ENCODE measurements around the gene TIGD1.

Gene TIGD1

DNA sequence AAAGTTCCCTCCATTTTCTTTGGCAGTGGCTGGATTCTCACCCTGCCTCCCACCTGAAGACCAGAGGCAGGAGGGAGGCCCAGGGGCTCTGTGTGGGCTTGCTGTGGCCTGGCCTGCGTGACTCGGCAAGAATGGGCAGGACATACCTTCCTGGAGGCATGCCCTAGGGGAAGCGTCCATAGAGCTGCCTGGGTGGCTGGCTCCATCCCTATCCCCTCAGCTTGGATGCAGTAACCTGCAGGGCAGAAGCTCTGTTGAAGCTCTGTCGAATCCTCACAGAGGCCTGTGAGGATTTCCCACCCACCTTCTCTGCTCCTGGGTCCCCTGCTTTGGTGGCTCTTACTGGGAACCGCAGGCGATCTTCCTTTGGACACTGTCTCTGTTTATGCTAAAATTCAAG lies 31.5 kb downstream of the TIGD1 start:
- DNase-seq (ENCODE audit: low read depth) = no peak
- no peak overlapping the region for H3K4me3 ChIP-seq (ENCODE audit: low read depth, low read length)
- TF ChIP-seq, protein P1, sequence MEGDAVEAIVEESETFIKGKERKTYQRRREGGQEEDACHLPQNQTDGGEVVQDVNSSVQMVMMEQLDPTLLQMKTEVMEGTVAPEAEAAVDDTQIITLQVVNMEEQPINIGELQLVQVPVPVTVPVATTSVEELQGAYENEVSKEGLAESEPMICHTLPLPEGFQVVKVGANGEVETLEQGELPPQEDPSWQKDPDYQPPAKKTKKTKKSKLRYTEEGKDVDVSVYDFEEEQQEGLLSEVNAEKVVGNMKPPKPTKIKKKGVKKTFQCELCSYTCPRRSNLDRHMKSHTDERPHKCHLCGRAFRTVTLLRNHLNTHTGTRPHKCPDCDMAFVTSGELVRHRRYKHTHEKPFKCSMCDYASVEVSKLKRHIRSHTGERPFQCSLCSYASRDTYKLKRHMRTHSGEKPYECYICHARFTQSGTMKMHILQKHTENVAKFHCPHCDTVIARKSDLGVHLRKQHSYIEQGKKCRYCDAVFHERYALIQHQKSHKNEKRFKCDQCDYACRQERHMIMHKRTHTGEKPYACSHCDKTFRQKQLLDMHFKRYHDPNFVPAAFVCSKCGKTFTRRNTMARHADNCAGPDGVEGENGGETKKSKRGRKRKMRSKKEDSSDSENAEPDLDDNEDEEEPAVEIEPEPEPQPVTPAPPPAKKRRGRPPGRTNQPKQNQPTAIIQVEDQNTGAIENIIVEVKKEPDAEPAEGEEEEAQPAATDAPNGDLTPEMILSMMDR (IDR thresholded peaks at IDR 0.05; ENCODE audit: low read depth, low read length) = no peak
- TF ChIP-seq, protein P2, sequence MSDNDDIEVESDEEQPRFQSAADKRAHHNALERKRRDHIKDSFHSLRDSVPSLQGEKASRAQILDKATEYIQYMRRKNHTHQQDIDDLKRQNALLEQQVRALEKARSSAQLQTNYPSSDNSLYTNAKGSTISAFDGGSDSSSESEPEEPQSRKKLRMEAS (IDR thresholded peaks at IDR 0.05; ENCODE audit: low read depth, low read length) = no peak
- TF ChIP-seq MYC (IDR thresholded peaks at IDR 0.05; ENCODE audit: low read depth, low read length) (no peak), POLR2A (IDR thresholded peaks at IDR 0.05; ENCODE audit: extremely low read depth, insufficient read length) (no peak)

DNA sequence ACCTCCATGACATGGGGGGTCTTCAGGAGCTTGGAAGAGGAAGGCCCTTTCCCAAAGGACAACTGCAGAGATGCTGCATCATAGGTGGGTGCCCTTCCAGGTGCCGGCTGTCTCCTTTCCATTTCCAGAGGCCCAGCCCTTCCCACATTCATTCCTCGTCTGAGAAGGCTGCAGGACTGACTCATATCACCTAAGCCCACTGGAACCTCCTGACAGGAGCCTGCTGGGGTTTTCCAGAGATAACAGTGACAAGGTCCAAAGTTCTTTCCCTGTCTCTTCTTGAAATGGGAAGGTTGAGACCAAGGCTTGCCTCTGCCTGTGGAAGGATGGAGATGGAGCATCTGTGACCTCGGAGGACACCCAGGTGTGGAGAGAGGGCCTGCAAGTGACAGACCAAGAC lies 33.8 kb downstream of the TIGD1 start:
- TF ChIP-seq, protein P1 (IDR thresholded peaks at IDR 0.05; ENCODE audit: low read depth, low read length) = no peak
- TF ChIP-seq, protein P2 (IDR thresholded peaks at IDR 0.05; ENCODE audit: low read depth, low read length) = no peak
- TF ChIP-seq POLR2A (IDR thresholded peaks at IDR 0.05; ENCODE audit: extremely low read depth, insufficient read length) (no peak), MYC (IDR thresholded peaks at IDR 0.05; ENCODE audit: low read depth, low read length) (no peak)
- no peak for DNase-seq (ENCODE audit: low read depth)
- H3K4me3 ChIP-seq (ENCODE audit: low read depth, low read length) = no peak overlapping the region

DNA sequence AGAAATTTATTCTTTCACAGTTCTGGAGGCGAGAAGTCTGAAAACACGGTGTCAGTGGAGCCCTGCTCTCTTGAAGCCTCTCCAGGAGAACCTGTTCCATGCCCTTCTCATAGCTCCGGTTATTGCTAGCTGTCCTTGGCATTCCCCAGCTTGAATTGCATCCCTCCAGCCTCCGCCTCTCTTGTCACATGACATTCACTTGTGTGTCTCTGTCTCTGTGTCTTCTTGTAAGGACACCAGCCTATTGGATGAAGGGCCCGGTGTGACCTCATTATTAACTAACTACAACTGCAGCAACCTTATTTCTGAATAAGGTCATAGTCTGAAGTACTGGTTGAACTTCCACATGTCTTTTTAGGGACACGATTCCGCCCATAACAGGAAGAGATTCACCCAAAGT lies 34.7 kb downstream of the TIGD1 start:
- no peak overlapping the region for H3K4me3 ChIP-seq (ENCODE audit: low read depth, low read length)
- DNase-seq (ENCODE audit: low read depth) = no peak
- no peak for TF ChIP-seq MYC (IDR thresholded peaks at IDR 0.05; ENCODE audit: low read depth, low read length)
- TF ChIP-seq, protein P2 (IDR thresholded peaks at IDR 0.05; ENCODE audit: low read depth, low read length) = no peak

DNA sequence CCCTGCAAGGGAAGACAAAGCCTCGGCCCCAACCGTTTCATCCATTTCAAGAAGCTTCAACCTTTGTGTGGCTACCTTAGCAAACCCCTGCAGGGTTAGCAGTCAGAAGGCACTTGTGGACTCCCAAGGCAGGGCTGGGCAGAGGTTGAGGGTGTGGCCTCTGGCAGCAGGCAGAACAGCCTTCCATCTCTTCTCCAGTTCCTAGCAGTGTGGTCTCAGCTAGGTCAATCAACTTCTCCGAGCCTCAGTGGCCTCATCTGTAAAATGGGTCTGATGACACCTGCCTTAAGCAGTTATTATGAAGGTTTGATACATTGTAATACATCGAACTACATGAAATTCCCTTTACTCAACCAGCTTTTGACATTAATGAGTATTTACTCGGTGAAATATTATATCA lies 37.0 kb downstream of the TIGD1 start:
- no peak for DNase-seq (ENCODE audit: low read depth)
- no peak overlapping the region for H3K4me3 ChIP-seq (ENCODE audit: low read depth, low read length)
- TF ChIP-seq, protein P2 (IDR thresholded peaks at IDR 0.05; ENCODE audit: low read depth, low read length) = no peak
- no peak for TF ChIP-seq POLR2A (IDR thresholded peaks at IDR 0.05; ENCODE audit: extremely low read depth, insufficient read length)
- TF ChIP-seq MYC (IDR thresholded peaks at IDR 0.05; ENCODE audit: low read depth, low read length) = no peak

DNA sequence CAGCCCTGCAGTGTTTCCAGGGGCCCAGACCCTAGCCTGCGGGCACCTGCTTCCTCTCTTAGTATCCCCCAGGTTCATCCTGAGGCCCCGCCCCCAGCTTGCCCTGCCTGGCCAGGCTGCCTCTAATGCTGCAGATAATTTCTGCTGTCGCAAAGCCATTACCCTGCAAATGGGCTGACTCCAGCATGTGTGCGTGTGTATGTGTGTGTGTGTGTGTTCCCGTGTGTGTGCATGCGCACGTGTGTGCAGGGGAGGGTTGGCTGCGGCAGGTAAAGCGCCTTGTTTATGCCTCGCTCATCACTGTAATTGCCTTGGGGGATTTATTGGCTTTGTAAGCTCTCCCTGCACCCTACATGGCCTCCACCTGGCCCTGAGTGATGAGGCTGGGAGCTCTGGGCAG lies 37.8 kb downstream of the TIGD1 start:
- no peak for DNase-seq (ENCODE audit: low read depth)
- TF ChIP-seq, protein P2 (IDR thresholded peaks at IDR 0.05; ENCODE audit: low read depth, low read length) = no peak
- TF ChIP-seq, protein P1 (IDR thresholded peaks at IDR 0.05; ENCODE audit: low read depth, low read length) = no peak
- TF ChIP-seq POLR2A (IDR thresholded peaks at IDR 0.05; ENCODE audit: extremely low read depth, insufficient read length) (no peak), MYC (IDR thresholded peaks at IDR 0.05; ENCODE audit: low read depth, low read length) (no peak)

DNA sequence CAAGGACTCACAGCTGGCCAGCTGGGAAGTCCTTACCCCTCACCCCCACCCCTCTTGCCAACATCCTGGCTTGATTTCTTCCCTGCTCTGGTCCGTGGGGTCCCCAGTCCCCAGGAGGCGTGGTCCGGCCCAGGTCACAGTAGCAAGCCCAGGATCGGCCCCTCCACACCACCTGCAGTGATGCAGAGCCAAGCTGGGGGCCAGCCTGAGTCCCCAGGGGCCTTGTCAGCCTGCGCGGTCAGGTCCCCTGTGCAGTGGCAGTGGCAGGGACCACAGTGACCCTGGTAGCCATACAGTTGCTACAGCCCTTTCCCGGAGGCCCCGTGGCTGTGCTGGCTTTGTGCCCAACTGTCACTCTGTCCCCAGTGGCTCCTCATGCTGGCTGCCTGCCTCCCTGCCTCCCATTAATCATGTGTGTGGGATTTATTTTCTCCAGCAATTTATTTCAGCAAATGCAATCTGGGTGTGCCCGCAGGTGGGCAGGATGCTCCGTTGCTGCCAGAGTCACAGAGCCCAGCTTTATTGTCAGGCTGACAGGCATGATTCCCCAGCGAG lies 38.9 kb downstream of the TIGD1 start:
- TF ChIP-seq POLR2A (IDR thresholded peaks at IDR 0.05; ENCODE audit: extremely low read depth, insufficient read length) (no peak), MYC (IDR thresholded peaks at IDR 0.05; ENCODE audit: low read depth, low read length) (no peak)
- TF ChIP-seq, protein P1 (IDR thresholded peaks at IDR 0.05; ENCODE audit: low read depth, low read length) = no peak
- TF ChIP-seq, protein P2 (IDR thresholded peaks at IDR 0.05; ENCODE audit: low read depth, low read length) = no peak
- H3K4me3 ChIP-seq (ENCODE audit: low read depth, low read length) = no peak overlapping the region
- no peak for DNase-seq (ENCODE audit: low read depth)

More for the DNA sequence above, 37.8 kb downstream of the TIGD1 start:
- no peak overlapping the region for H3K4me3 ChIP-seq (ENCODE audit: low read depth, low read length)
